ENCODE data around the gene UBE2Q1.

UBE2Q1 gene

GRCh38 chr1:154550657-154551056 is 7.8 kb downstream of the UBE2Q1 start:
- Histone ChIP-seq H3K36me3 (peaks cover 67 to 71% (median 68%) of the 10 kb centered on the region in 3 donors), H3K4me1 (peaks cover 0 to under 1% (median under 1%) of the 10 kb centered on the region in 4 donors), H3K4me3 (no peak overlapping the region), H3K27ac (no peak overlapping the region), H3K27me3 (no peaks in the 10 kb centered on the region), H3K9me3 (no peaks in the 10 kb centered on the region)
- DNase-seq: no peak
- intact Hi-C loops (cut with DNase I; ENCODE audit: low total_unique reads): loop anchor here (10.0 kb wide), 1 partner anchor 226 kb away; the partner anchor contains the start of genes AQP10 and ATP8B2
- TF ChIP-seq, protein P1, sequence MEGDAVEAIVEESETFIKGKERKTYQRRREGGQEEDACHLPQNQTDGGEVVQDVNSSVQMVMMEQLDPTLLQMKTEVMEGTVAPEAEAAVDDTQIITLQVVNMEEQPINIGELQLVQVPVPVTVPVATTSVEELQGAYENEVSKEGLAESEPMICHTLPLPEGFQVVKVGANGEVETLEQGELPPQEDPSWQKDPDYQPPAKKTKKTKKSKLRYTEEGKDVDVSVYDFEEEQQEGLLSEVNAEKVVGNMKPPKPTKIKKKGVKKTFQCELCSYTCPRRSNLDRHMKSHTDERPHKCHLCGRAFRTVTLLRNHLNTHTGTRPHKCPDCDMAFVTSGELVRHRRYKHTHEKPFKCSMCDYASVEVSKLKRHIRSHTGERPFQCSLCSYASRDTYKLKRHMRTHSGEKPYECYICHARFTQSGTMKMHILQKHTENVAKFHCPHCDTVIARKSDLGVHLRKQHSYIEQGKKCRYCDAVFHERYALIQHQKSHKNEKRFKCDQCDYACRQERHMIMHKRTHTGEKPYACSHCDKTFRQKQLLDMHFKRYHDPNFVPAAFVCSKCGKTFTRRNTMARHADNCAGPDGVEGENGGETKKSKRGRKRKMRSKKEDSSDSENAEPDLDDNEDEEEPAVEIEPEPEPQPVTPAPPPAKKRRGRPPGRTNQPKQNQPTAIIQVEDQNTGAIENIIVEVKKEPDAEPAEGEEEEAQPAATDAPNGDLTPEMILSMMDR (IDR thresholded peaks at IDR 0.05): no peak

DNA sequence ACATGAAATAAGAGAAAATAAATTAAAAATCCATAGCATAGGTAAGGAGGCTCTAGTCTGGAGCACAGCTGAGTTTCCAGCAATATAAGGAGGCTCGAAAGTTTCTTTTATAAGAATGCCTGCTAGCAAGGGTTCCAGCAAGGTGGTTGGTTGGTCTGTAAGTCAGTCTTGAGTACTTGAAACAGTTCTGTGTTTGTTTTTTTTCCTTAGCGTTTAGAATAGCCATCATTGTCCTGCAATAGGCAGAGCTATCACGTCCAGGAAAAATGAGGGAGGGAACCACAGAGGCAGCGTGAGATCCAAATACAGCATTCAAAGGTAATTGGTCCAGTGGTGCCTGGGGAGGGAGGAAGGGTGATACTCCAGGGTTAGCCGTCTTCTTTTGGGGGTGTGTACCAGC is 8.4 kb downstream of the UBE2Q1 start:
- Histone ChIP-seq H3K4me3 (no peak overlapping the region), H3K36me3 (peaks cover 61 to 65% (median 62%) of the 10 kb centered on the region in 3 donors)
- no peak for DNase-seq

DNA sequence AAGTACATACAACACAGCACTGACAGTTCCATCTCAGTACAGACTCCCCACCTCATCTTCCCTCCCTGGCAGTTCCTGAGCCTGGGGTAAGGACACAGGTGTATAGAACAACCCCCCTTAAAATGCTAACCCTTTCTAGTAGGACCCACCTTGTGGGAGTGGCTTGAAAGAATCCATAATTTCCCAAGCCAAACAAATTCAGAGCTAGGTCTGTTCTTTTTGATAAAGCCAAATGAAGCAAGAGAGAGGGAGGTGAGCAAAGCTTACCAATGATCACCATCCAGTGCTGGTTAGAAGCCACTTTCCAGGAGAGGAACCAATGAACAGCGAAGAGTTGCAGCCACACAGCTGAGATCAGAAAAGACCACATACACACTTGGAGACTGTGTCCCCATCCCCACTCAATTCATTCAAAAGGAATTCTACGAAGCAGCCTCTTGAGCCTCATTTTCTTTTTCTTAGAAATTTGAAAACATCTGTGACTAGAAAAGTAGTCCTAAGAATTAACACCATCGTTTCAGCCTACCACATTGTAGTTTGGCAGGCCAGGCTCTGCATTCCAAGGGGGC is 9.2 kb downstream of the UBE2Q1 start:
- Histone ChIP-seq H3K4me1 (no peaks in the 10 kb centered on the region), H3K36me3 (peaks cover 53 to 57% (median 54%) of the 10 kb centered on the region in 3 donors), H3K27ac (no peak overlapping the region), H3K9me3 (no peaks in the 10 kb centered on the region), H3K27me3 (no peaks in the 10 kb centered on the region), H3K4me3 (no peak overlapping the region)
- no peak for DNase-seq
- intact Hi-C loops (cut with DNase I; ENCODE audit: low total_unique reads): loop anchor here (5.0 kb wide), 1 partner anchor 67 kb away; no protein-coding TSS in a partner anchor
- TF ChIP-seq, protein P1 (IDR thresholded peaks at IDR 0.05): no peak

More for the DNA sequence above, 8.4 kb downstream of the UBE2Q1 start:
- Histone ChIP-seq H3K27ac (no peak overlapping the region), H3K4me1 (no peaks in the 10 kb centered on the region), H3K27me3 (no peaks in the 10 kb centered on the region), H3K9me3 (no peaks in the 10 kb centered on the region)
- TF ChIP-seq, protein P1 (IDR thresholded peaks at IDR 0.05): no peak
- intact Hi-C loops (cut with DNase I; ENCODE audit: low total_unique reads): loop anchor here (10.0 kb wide), 1 partner anchor 225 kb away; the partner anchor contains the start of genes AQP10 and ATP8B2

DNA sequence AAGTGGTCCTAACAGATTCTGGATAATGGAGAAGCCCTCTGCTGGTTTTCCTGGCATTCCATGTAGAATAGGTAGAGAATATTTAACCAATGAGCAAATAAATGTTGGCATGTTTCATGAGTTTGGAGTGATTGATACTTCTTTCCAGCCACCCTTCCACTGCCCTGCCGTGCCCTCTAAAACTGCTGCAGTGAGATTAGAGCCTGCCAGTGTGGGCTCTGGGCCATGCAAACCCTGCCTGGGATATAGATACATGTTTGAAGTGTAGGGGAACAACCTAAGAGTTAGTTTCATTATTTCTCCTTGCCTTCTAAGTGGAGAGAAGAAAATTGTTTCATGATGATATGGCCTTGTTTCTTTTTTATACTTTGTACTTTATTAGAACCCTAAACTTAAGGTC is 10.4 kb downstream of the UBE2Q1 start:
- Histone ChIP-seq H3K27ac (no peak overlapping the region), H3K4me3 (no peak overlapping the region), H3K4me1 (no peaks in the 10 kb centered on the region), H3K9me3 (no peaks in the 10 kb centered on the region), H3K27me3 (peaks cover 0 to 13% of the 10 kb centered on the region in 2 donors), H3K36me3 (peaks cover 41 to 45% (median 41%) of the 10 kb centered on the region in 3 donors)
- intact Hi-C loops (cut with DNase I; ENCODE audit: low total_unique reads): loop anchor here (5.0 kb wide), 1 partner anchor 66 kb away; no protein-coding TSS in a partner anchor
- no peak for DNase-seq
- TF ChIP-seq, protein P1 (IDR thresholded peaks at IDR 0.05): no peak

DNA sequence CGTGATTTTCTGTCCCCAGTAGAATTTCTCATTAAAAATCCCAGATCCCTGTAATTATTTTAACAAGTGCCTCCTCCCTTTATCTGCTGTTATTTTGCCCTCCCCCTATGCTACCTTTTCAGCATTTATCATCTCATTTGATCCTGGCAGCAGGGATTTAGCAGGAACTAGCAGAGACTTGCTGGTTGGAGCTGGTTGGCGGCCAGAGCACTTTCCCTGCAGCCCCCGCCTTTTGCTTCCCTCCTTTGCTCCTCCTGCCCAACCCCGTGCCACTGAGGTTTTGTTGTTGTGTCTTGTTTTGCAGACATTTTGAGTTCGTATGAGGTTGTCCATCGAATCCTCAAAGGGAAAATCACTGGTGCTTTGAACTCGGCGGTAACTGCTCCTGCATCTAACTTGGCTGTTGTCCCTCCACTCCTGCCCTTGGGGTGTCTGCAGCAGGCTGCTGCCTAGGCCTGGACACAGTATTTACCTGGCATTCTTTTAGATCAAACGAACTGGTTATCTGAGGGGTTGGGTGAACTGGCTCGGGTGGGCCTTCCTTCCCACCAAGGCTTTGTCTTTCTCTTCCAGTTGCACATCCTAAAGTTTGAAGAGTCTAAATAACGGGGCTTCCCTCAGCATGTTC is 11.2 kb downstream of the UBE2Q1 start:
- H3K4me1 ChIP-seq: no peaks in the 10 kb centered on the region
- H3K36me3 ChIP-seq: peaks cover 33 to 36% (median 33%) of the 10 kb centered on the region in 3 donors
- no peak for DNase-seq
- intact Hi-C loops (cut with DNase I; ENCODE audit: low total_unique reads): loop anchor here (5.0 kb wide), 1 partner anchor 65 kb away; no protein-coding TSS in a partner anchor
- no peak overlapping the region for H3K27ac ChIP-seq
- no peaks in the 10 kb centered on the region for H3K9me3 ChIP-seq
- peaks cover 0 to 19% of the 10 kb centered on the region in 2 donors for H3K27me3 ChIP-seq
- H3K4me3 ChIP-seq: no peak overlapping the region
- TF ChIP-seq, protein P1 (IDR thresholded peaks at IDR 0.05): no peak
